A204.1 (cell line): ENCODE results near the gene NRIP1.

ENCODE experiments used
- FAIRE-seq: peaks from 2 replicates; lab custom pipeline; 2012; peaks lifted over from hg19 to GRCh38; lab: Jason Lieb, UNC

The NRIP1 gene

DNA sequence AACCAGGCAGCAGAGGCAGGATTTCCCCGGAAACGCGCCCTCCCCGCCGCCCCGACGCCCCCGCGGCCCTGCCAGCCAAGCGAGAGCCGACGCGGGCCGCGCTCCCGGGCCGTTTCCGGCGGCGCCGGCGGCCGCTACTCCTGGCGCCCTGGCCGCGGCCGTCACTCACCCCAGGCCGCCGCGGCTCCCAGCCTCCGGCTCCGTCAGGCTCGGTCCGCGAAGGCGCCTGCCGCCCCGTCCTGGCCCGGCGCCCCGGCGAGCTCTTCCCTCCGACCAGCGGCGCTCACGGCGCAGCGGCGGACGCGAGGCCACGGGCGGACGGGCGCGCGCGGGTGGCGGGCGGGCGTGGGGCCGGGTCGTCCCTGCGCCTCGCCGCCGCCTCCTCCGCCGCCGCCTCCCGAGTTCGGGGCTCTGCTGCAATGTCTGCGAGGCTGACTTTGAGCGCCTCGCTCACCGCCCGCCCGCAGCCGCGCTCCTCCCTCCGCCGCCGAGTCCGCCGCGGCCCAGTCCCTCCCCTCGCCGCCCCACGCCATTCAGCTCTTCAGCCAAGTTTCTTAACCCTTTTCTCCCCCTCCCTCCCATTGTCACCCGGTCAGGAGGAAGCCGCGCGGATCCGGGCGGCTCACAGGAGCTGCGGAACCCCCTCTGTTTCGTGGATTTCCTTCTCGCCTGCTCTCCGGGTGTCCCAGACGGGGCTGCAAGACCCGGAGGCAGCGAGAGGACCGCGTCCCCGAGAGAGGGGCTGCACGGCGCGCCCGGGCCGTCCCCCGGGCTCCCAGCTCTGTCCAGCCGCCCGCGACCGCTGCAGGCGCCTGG is at the start of gene NRIP1:
NRIP1 (minus strand) TSS at position 425 of the 816 bp plus-strand sequence. CDS start 96,808 bp downstream, outside the sequence.
- no peak for FAIRE-seq

- FAIRE-seq = no peak
Measured at GRCh38 chr21:15112858-15113257, 48.1 kb upstream of the NRIP1 start.

DNA sequence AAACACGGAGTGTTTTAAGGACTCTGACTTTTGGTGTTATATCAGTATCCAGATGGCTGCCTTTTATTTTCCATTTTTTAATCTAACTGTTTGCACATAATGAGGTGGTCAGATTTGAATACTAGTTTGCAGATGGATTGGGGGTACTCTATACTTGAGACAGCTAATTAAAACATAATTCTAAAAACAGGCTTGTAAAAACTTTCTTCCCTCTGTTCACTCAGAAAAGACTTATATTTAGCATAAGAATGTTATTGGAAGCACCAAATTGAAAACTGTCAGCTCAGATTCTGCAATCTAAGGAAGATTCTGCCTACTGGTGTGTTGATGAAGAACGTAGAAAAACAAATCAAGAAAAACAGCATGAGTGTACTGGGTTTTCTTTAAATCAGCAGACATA is 44.0 kb upstream of the NRIP1 start:
- no peak for FAIRE-seq

DNA sequence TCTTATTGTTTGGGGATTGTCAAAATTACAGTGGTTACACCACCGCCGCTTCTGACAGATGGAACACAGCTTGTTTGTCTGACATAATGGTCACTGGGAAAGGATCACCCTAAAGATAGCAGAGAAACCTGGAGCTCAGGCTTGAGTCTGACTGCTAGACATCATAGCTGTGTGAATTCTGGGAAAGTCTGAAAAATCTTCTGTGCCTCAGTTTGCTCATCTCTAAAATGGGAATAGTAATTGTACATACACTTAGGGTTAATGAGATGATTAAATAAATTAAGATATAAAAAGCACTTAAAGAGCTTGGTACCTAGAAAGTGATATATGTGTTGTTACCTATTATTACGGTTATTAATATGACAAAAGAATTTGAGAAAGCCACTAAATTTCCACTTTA is 39.7 kb upstream of the NRIP1 start:
- no peak for FAIRE-seq

DNA sequence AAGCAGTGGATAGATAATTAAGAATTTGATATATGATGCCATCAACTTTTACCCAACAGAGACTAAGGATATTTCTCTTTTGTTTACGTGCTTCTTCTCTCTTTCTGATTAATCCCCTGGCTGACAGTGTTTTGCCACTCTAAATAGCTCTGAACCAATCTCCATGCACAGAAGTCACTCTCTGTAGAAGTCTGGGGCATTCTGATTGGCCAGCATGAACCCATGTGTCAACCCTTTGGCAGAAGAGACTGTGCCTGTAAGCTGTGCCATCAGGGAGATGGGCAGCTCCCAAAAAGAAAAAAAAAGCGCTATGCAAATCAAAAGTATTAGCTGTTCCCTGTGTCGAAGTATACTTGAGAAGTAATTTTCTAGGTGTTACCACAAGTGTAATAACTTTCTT is 34.1 kb upstream of the NRIP1 start:
- FAIRE-seq = no peak

GRCh38 chr21:15098181-15098580 is 33.4 kb upstream of the NRIP1 start:
- FAIRE-seq = no peak

DNA sequence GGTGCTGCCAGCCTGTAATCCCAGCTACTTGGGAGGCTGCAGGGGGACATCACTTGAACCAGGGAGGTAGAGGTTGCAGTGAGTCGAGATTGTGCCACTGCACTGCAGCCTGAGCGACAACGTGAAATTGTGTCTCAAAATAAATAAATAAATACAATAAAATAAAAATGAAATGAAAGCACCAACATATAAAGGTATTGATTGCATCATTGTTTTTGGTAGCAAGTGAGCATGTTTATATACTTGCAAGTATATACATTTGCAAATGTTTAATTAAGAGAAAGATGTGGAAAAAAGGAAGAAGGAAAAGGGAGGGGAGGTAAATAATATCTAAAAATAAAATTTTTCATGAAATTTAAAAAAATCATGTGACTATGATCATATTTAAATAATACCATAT is 32.8 kb upstream of the NRIP1 start:
- no peak for FAIRE-seq

GRCh38 chr21:15096146-15096545 is 31.3 kb upstream of the NRIP1 start:
- no peak for FAIRE-seq

- FAIRE-seq = no peak
Measured at GRCh38 chr21:15095326-15095725, 30.5 kb upstream of the NRIP1 start.

- FAIRE-seq = no peak
Measured at GRCh38 chr21:15094706-15095105, 29.9 kb upstream of the NRIP1 start.

DNA sequence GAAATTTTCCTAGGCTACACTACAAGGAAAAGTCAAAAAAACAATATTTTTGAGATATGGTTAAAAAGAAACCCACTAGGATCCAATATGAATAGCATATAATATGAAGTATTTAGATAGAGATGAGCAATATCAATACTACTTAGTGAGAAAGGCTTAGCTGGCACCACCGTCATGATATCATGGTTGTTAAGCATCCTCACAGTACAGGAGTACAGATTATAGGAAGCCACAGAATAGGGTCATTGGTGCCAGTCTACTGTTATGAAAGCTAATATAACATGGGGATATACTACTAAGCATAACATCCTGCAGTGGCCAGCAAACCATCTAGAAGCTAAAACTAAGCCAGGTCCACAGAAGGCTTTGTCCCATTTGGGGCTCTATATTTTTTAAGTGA is 28.4 kb upstream of the NRIP1 start:
- FAIRE-seq = no peak

DNA sequence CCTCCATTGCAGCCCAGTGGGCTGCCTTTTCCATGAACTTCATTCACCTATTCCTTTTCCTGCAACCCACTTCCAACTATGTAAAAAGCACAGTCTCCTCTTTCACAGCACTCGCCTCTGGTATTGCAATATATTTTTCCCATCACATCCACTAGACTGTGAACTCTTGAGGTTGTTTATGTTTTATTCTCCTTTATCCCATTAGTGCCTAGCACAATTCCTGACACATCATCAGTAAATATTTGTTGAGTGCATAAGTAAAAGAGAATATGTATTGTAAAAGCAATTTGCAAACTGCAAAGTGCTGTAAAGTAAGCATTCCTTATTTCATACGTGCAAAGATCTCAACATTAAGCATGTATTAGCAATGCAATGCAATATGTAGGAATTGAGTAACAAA is 27.9 kb upstream of the NRIP1 start:
- FAIRE-seq = no peak

DNA sequence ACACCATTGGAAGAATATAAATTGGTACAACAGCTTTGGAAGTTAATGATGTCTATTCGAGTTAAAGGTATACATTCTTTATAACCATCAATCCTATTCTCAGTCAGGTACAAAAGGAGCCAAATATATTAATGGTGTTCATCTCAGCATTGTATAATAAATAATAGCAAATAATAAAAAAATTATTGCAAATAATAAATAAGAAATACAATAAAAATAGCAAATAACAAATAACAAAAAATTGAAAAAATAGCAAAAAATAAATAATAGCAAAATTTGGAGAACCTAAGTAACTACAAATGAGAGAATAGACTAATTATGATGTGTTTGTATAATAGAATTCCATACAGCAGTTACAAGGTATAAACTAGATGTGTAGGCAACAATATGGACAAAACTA is 25.6 kb upstream of the NRIP1 start:
- FAIRE-seq = peak; percentile 21

DNA sequence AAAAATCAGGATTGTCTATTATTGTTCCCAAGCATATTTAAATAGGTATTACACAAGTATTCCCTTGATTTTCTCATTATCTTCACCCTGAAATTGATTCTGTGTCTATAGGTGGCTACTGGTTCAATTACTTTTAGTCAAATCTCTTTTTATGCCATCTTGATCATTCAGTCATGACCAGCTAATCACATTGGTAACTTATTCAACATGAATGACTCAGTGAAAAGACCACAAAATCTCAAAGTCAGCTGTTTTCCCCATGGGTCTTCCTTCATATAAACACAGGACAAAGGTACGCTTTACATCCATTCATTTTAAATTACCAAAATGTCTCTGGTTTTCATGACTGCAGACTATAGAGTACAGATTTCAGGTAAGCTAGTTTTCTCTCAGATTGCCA is 23.7 kb upstream of the NRIP1 start:
- no peak for FAIRE-seq

- no peak for FAIRE-seq
Measured at GRCh38 chr21:15084668-15085067, 19.9 kb upstream of the NRIP1 start.

DNA sequence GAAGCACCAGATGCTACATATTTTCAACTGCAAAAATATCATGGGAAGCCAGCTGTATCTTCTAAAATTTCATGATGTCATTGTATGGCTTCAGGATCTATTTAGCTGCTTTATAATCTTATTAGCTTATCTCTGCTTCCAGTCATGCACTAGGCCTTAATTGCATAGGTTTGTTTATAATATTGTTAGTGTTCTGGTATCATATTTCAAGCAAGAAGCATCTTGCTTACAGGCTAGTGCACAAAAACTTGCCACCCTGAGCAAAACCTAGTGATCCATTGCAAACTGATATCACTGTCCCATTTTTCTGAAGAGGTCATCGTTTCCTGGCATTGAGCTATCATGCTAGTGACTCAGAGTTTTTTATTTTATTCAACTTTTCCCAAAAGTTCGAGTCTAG is 15.7 kb upstream of the NRIP1 start:
- no peak for FAIRE-seq

GRCh38 chr21:15079269-15079668 is 14.5 kb upstream of the NRIP1 start:
- FAIRE-seq = no peak

DNA sequence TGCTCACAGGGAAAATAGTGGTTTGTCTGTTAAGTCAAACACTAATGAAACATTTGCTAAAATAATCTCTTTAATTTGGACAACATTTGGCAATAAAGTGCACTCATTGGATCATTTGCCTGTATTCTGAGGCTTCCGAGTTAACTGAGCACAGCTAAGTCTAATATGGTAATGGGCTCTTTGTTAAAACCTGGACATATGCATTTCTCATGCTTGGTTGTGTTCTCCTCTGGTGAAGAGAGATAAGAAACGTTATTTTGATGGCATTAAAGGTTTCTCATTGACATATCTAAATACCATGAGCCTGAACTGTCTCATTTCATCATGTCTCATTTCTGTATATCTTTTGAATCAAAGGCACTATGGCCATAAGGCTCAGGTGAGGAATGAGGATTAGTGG is 13.4 kb upstream of the NRIP1 start:
- FAIRE-seq = no peak

DNA sequence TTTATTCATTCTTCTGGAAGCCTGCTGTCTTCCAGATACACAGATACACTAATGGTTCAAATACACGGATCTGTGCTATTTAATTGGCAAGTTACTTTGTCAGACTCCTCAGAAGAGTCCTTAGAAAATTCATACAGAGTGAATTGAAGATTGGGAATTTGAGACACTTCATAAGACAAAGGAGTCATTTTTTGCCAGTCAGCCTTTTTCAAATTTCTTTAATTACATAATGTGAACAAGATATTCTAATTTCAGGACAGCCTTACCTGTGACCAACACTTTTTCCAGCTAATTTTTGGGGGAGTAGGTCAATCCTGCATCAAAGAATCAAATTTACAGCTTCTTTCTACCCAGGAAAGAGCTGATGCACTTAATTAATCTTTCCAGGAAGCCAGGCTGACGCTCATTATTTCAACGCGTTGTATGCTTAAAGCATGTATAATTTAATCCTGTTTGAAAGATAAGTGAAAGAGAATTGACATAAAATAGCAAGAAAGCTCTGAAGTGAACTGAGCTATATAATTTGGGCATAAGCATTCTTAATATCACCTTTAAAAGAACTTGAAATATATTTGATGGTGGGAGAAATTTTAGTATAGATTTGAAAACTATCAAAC is 12.8 kb upstream of the NRIP1 start:
- no peak for FAIRE-seq

DNA sequence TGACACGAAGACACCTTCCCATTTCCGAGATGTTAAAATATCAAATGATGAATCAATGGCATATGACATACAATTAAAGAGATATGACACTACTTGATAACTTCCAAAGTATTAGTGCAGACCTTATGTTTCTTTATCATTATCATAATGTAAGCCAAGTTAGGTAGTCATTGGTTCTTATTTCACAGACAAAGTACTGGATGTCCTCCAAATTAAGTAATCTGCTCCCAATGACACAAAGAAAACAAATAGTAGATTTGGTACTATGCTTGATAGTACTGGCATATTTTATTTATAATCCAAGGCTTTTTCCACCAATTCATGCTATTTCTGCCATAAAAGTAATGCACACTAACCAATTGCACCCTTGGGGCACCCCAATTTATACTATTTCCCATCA is 11.9 kb upstream of the NRIP1 start:
- no peak for FAIRE-seq

DNA sequence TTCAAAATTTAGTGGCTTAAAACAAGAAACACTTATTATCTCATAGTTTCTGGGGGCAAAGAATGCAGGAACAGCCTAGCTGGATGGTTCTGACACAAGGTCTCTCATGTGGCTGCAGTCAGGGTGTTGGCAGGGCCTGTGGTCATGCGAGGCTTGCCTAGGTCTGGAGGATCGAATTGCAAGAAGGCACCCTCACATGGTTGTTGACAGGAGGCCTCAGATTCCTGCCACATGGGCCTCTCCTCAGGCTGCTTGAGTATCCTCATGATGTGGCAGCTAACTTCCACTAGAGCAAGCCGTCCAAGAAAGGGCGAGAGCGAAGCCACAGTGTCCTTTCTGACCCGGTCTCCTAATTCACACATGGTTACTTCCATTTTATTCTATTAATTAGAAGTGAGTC is 6.2 kb upstream of the NRIP1 start:
- no peak for FAIRE-seq

DNA sequence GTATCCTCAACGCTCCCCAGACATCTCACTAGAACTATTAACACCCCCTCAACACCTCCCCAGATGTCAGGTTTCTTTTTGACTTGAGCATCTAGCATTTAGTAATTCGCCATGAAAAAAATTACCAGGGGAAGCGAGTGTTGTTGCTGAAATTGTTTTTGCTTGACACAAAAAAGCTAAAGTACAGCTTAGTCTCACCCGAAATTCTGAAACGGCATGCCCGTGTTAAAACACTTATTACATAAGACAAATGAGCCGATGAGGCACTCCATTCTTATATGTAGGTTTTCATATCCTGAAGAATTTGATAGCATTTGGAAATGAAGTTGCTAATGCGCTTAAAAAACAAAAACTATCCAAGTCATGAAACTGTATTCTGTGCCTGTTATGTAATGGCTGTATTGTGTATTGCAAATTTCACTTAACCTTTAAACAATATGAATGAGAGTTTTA is 1.3 kb upstream of the NRIP1 start:
- no peak for FAIRE-seq

- no peak for FAIRE-seq
Measured at GRCh38 chr21:15065392-15066122, 757 bp upstream of the NRIP1 start.
